Body of pancreas (tissue), 4 donors: ENCODE data around the gene TPGS2.

Experiments
- POLR2A ChIP-seq, 3 donors: fragments of 450-650 bp; IDR thresholded peaks; one replicate each; pipeline ENCODE4 v1.6.1; 2016; ENCODE audit warnings: antibody characterized with exemption in 3 of 3, mild to moderate bottlenecking in 2 of 3
- TF ChIP-seq, protein P1 (sequence below), 7 experiments: fragments of 450-650 bp in 4 of 7; fragments of 200-600 bp in 3 of 7; sonication (generic) in 3 of 7; IDR thresholded peaks; one replicate each; pipeline ENCODE4 v1.5.1; 2016 to 2019; ENCODE audit warnings: antibody characterized with exemption in 7 of 7

DNA sequence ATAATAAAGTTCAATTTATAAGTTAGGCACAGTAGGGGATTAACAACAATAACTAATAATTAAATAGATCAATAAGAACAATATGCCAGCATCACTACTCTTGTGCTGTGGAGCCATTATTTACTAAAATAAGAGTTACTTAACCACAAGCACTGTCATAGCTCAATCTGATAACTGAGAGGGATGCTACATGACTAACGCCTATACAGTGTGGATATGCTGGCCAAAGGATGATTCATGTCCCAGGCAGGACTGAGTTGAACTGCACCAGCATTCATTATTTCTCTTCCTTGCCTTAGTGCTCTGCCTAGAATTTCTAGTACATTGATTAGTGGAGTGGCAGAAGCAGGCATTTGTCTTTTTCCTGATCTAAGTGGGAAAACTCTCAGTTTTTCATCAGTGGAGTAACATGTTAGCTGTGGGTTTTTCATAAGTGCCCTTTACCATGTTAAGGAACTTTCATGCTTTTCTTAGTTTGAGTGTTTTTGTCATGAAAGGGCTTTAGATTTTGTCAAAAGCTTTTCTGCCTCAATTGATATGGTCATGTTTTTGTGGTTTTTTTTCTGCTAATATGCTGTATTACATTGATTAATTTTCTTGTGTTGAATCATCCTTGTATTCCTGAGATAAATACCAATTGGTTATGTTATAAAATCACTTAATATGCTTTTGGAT, 21.9 kb upstream of the TPGS2 start:
- TF ChIP-seq, protein P1, sequence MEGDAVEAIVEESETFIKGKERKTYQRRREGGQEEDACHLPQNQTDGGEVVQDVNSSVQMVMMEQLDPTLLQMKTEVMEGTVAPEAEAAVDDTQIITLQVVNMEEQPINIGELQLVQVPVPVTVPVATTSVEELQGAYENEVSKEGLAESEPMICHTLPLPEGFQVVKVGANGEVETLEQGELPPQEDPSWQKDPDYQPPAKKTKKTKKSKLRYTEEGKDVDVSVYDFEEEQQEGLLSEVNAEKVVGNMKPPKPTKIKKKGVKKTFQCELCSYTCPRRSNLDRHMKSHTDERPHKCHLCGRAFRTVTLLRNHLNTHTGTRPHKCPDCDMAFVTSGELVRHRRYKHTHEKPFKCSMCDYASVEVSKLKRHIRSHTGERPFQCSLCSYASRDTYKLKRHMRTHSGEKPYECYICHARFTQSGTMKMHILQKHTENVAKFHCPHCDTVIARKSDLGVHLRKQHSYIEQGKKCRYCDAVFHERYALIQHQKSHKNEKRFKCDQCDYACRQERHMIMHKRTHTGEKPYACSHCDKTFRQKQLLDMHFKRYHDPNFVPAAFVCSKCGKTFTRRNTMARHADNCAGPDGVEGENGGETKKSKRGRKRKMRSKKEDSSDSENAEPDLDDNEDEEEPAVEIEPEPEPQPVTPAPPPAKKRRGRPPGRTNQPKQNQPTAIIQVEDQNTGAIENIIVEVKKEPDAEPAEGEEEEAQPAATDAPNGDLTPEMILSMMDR (IDR thresholded peaks at IDR 0.05) = no peak
- TF ChIP-seq POLR2A (IDR thresholded peaks at IDR 0.05) = no peak
